Neuronal stem cell (in vitro differentiated cells): ENCODE measurements around the gene PROM1.

Source experiments
- DNase-seq: peaks from one replicate; pipeline ENCODE4 v3.0.0-alpha.2; 2013; ENCODE audit warnings: low spot score
- H2AFZ ChIP-seq: one replicate; pipeline ENCODE4 v1.6.1; 2013; ENCODE audit warnings: mild to moderate bottlenecking, low read length, inconsistent platforms
- H2AK5ac ChIP-seq: 2 replicates; pipeline ENCODE4 v1.6.1; 2013; ENCODE audit warnings: low read depth, mild to moderate bottlenecking, inconsistent platforms, low read length, moderate library complexity, mixed read lengths
- H2BK120ac ChIP-seq: 2 replicates; pipeline ENCODE4 v1.6.1; 2013; ENCODE audit warnings: low read depth, mild to moderate bottlenecking, inconsistent platforms, low read length, moderate library complexity, mixed read lengths
- H2BK12ac ChIP-seq: one replicate; pipeline ENCODE4 v1.6.1; 2013; ENCODE audit warnings: low read length, inconsistent platforms
- H2BK15ac ChIP-seq: 2 replicates; pipeline ENCODE4 v1.6.1; 2013; ENCODE audit warnings: mild to moderate bottlenecking, low read length, inconsistent platforms, mixed read lengths
- H2BK5ac ChIP-seq: one replicate; pipeline ENCODE4 v1.6.1; 2013; ENCODE audit warnings: inconsistent platforms, mild to moderate bottlenecking, low read length, moderate library complexity
- H3K14ac ChIP-seq: one replicate; pipeline ENCODE4 v1.6.1; 2013; ENCODE audit warnings: low read length, inconsistent platforms
- H3K18ac ChIP-seq: 2 replicates; pipeline ENCODE4 v1.6.1; 2013; ENCODE audit warnings: low read length, inconsistent platforms
- H3K23ac ChIP-seq: 2 replicates; pipeline ENCODE4 v1.6.1; 2013; ENCODE audit warnings: low read depth, mild to moderate bottlenecking, mixed read lengths, low read length, inconsistent platforms; ENCODE audit not compliant: poor library complexity
- H3K27ac ChIP-seq: replicated peaks from 3 replicates; pipeline ENCODE4 v1.5.1; 2013; ENCODE audit warnings: low read length, inconsistent platforms
- H3K27me3 ChIP-seq, 3 experiments: 2 replicates each; pipeline ENCODE4 v1.6.1; 2013; ENCODE audit warnings: low read length in 3 of 3, mild to moderate bottlenecking in 2 of 3, inconsistent platforms in 1 of 3, low read depth in 1 of 3, mixed read lengths in 1 of 3, moderate library complexity in 1 of 3; ENCODE audit not compliant: control insufficient read depth in 3 of 3, insufficient read depth in 3 of 3
- H3K36me3 ChIP-seq, 2 donors: replicated peaks in 1 of 2; 2 replicates each; pipeline ENCODE4 v1.6.1; 2013; ENCODE audit warnings: low read length in 2 of 2; ENCODE audit not compliant: control insufficient read depth in 2 of 2, insufficient read depth in 2 of 2
- H3K4ac ChIP-seq: 2 replicates; pipeline ENCODE4 v1.6.1; 2013; ENCODE audit warnings: inconsistent platforms, mild to moderate bottlenecking, low read length, moderate library complexity
- H3K4me1 ChIP-seq, 2 donors: 1 replicate in 1 of 2; 2 replicates in 1 of 2; pipeline ENCODE4 v1.6.1; 2013; ENCODE audit warnings: low read length in 2 of 2, low read depth in 1 of 2; ENCODE audit not compliant: control insufficient read depth in 2 of 2, insufficient read depth in 1 of 2
- H3K4me2 ChIP-seq: one replicate; pipeline ENCODE4 v1.6.1; 2013; ENCODE audit warnings: mild to moderate bottlenecking, low read length, inconsistent platforms; ENCODE audit not compliant: insufficient read depth, poor library complexity, severe bottlenecking
- H3K4me3 ChIP-seq, 2 donors: 2 replicates each; pipeline ENCODE4 v1.5.1; 2013; ENCODE audit warnings: low read length in 2 of 2, mild to moderate bottlenecking in 2 of 2, inconsistent platforms in 1 of 2, moderate library complexity in 1 of 2
- H3K79me1 ChIP-seq: one replicate; pipeline ENCODE4 v1.6.1; 2013; ENCODE audit warnings: low read depth, mild to moderate bottlenecking, inconsistent platforms, low read length, moderate library complexity
- H3K9ac ChIP-seq: one replicate; pipeline ENCODE4 v1.6.1; 2013; ENCODE audit warnings: mild to moderate bottlenecking, low read depth, low read length, inconsistent platforms; ENCODE audit not compliant: poor library complexity
- H3K9me3 ChIP-seq, 2 donors: replicated peaks in 1 of 2; 2 replicates each; pipeline versions ENCODE3 to v1.6.1; 2013; ENCODE audit warnings: low read length in 2 of 2, mild to moderate bottlenecking in 2 of 2, inconsistent platforms in 1 of 2, low read depth in 1 of 2, mixed read lengths in 1 of 2, moderate library complexity in 1 of 2; ENCODE audit not compliant: control insufficient read depth in 2 of 2, insufficient read depth in 1 of 2
- H4K8ac ChIP-seq: one replicate; pipeline ENCODE4 v1.6.1; 2013; ENCODE audit warnings: low read depth, mild to moderate bottlenecking, inconsistent platforms, low read length, moderate library complexity
- H4K91ac ChIP-seq: one replicate; pipeline ENCODE4 v1.6.1; 2013; ENCODE audit warnings: low read length, low read depth, mild to moderate bottlenecking, inconsistent platforms; ENCODE audit not compliant: poor library complexity
- WGBS, 2 donors: extraction: QIAGEN DNeasy Blood & Tissue Kit; methylation state at CpG; one replicate each; pipeline ENCODE4 v1.1.7; 2013; ENCODE audit warnings: missing lambda C conversion rate in 2 of 2, mixed read lengths in 1 of 2; ENCODE audit not compliant: insufficient read length in 2 of 2, insufficient replicate concordance in 1 of 2; ENCODE audit errors: extremely low coverage in 2 of 2; 5-methylcytosine and 5-hydroxymethylcytosine counted together

Gene PROM1

GRCh38 chr4:16070203-16070602, 13.6 kb downstream of the PROM1 start:
- no peak overlapping the region for H3K23ac ChIP-seq
- peaks cover 0 to 9% of the 10 kb centered on the region in 2 donors for H3K4me1 ChIP-seq
- H2BK15ac ChIP-seq = no peak overlapping the region
- H3K27me3 ChIP-seq = no peaks in the 10 kb centered on the region
- no peak overlapping the region for H3K18ac ChIP-seq
- H3K4me3 ChIP-seq = no peak overlapping the region
- no peak overlapping the region for H3K14ac ChIP-seq
- no CpG with 5 or more reads among the region's 3 CpGs for WGBS, 2 donors
- no peak overlapping the region for H2AFZ ChIP-seq
- no peak overlapping the region for H2AK5ac ChIP-seq
- no peak overlapping the region for H3K27ac ChIP-seq
- H3K4ac ChIP-seq = no peak overlapping the region
- no peak overlapping the region for H4K91ac ChIP-seq
- H2BK12ac ChIP-seq = no peak overlapping the region
- H3K4me2 ChIP-seq = no peak overlapping the region
- H2BK5ac ChIP-seq = no peak overlapping the region
- H4K8ac ChIP-seq = no peak overlapping the region
- H2BK120ac ChIP-seq = no peak overlapping the region
- peaks cover 11 to 97% of the 10 kb centered on the region in 2 donors for H3K36me3 ChIP-seq
- peaks cover 6% of the 10 kb centered on the region for H3K79me1 ChIP-seq
- no peak overlapping the region for H3K9ac ChIP-seq
- H3K9me3 ChIP-seq = no peaks in the 10 kb centered on the region
- DNase-seq = no peak

- H3K4me3 ChIP-seq = no peak overlapping the region
- H2BK120ac ChIP-seq = no peak overlapping the region
- H4K8ac ChIP-seq = no peak overlapping the region
- H2AFZ ChIP-seq = no peak overlapping the region
- no peak for DNase-seq
- no peak overlapping the region for H3K27ac ChIP-seq
- no peak overlapping the region for H3K14ac ChIP-seq
- H2BK15ac ChIP-seq = no peak overlapping the region
- H3K18ac ChIP-seq = no peak overlapping the region
- H3K4ac ChIP-seq = no peak overlapping the region
- no peak overlapping the region for H3K9ac ChIP-seq
- peaks cover 0 to 9% of the 10 kb centered on the region in 2 donors for H3K4me1 ChIP-seq
- H2BK12ac ChIP-seq = no peak overlapping the region
- peaks cover 7% of the 10 kb centered on the region for H3K79me1 ChIP-seq
- no peaks in the 10 kb centered on the region for H3K27me3 ChIP-seq
- WGBS, 2 donors = no CpG with 5 or more reads among the region's 12 CpGs
- no peak overlapping the region for H2BK5ac ChIP-seq
- H2AK5ac ChIP-seq = no peak overlapping the region
- no peak overlapping the region for H4K91ac ChIP-seq
- H3K23ac ChIP-seq = no peak overlapping the region
- H3K4me2 ChIP-seq = no peak overlapping the region
- peaks cover 13 to 97% of the 10 kb centered on the region in 2 donors for H3K36me3 ChIP-seq
- peaks cover 0 to 13% of the 10 kb centered on the region in 2 donors for H3K9me3 ChIP-seq
These were observed 16.3 kb downstream of the PROM1 start for GRCh38 chr4:16067515-16067914.

GRCh38 chr4:16066586-16067128, 17.2 kb downstream of the PROM1 start:
- no CpG with 5 or more reads among the region's 7 CpGs for WGBS, 2 donors
- Histone ChIP-seq H3K9ac (no peak overlapping the region), H2AFZ (no peak overlapping the region), H4K91ac (no peak overlapping the region), H3K23ac (no peak overlapping the region), H2BK120ac (no peak overlapping the region), H3K36me3 (peaks cover 13 to 93% of the 10 kb centered on the region in 2 donors), H3K27ac (no peak overlapping the region), H3K9me3 (peaks cover 0 to 13% of the 10 kb centered on the region in 2 donors), H3K27me3 (no peaks in the 10 kb centered on the region), H3K4me2 (no peak overlapping the region), H3K4ac (no peak overlapping the region), H2AK5ac (no peak overlapping the region), H2BK15ac (no peak overlapping the region), H2BK5ac (no peak overlapping the region), H3K4me3 (no peak overlapping the region), H3K18ac (no peak overlapping the region), H3K79me1 (peaks cover 7% of the 10 kb centered on the region), H4K8ac (no peak overlapping the region), H3K14ac (no peak overlapping the region), H3K4me1 (peaks cover 0 to 7% of the 10 kb centered on the region in 2 donors), H2BK12ac (no peak overlapping the region)
- DNase-seq = no peak

GRCh38 chr4:16065066-16065465, 18.8 kb downstream of the PROM1 start:
- H3K27ac ChIP-seq = no peak overlapping the region
- no peak overlapping the region for H3K18ac ChIP-seq
- no peak overlapping the region for H3K4me2 ChIP-seq
- no peak overlapping the region for H2BK120ac ChIP-seq
- H4K91ac ChIP-seq = no peak overlapping the region
- H3K23ac ChIP-seq = no peak overlapping the region
- no peaks in the 10 kb centered on the region for H3K4me1 ChIP-seq
- peaks cover 0 to 13% of the 10 kb centered on the region in 2 donors for H3K9me3 ChIP-seq
- no peak overlapping the region for H3K4me3 ChIP-seq
- no peak overlapping the region for H2AK5ac ChIP-seq
- H3K9ac ChIP-seq = no peak overlapping the region
- H3K14ac ChIP-seq = no peak overlapping the region
- no peak overlapping the region for H4K8ac ChIP-seq
- no peak overlapping the region for H3K4ac ChIP-seq
- peaks cover 7% of the 10 kb centered on the region for H3K79me1 ChIP-seq
- no peak overlapping the region for H2AFZ ChIP-seq
- no peak overlapping the region for H2BK12ac ChIP-seq
- peaks cover 17 to 91% of the 10 kb centered on the region in 2 donors for H3K36me3 ChIP-seq
- no peak overlapping the region for H2BK5ac ChIP-seq
- no CpG with 5 or more reads among the region's 1 CpG for WGBS, 2 donors
- no peaks in the 10 kb centered on the region for H3K27me3 ChIP-seq
- DNase-seq = no peak
- no peak overlapping the region for H2BK15ac ChIP-seq
